ENCODE data around the gene KLHDC4. TPM values are rescaled to one million over a fixed set of nuclear protein-coding genes. Genes with fewer than 3 reads are reported as not detected.
A peak's percentile ranks its signal among the peaks of the same experiment; 100 is the strongest.

KLHDC4 gene
- polyA plus RNA-seq, 3 donors from 2014 or later = 52.0 to 70.0 (median 61.0) TPM

GRCh38 chr16:87667946-87668345 lies 97.8 kb downstream of the KLHDC4 start:
- Mint-ChIP-seq H3K4me1 (no peaks in the 10 kb centered on the region), H3K9me3 (no peaks in the 10 kb centered on the region), H3K27ac (no peak overlapping the region), H3K36me3 (no peaks in the 10 kb centered on the region), H3K27me3 (ENCODE audit: low read depth in 3 of 3) (peaks cover 0 to 7% (median 7%) of the 10 kb centered on the region in 3 donors), H3K4me3 (no peak overlapping the region)
- DNase-seq = no peak

- H3K4me1 Mint-ChIP-seq = no peaks in the 10 kb centered on the region
- no peak overlapping the region for H3K27ac Mint-ChIP-seq
- no peak overlapping the region for H3K4me3 Mint-ChIP-seq
- no peaks in the 10 kb centered on the region for H3K36me3 Mint-ChIP-seq
- DNase-seq = no peak
- no peaks in the 10 kb centered on the region for H3K9me3 Mint-ChIP-seq
- peaks cover 0 to 8% (median 7%) of the 10 kb centered on the region in 3 donors for H3K27me3 Mint-ChIP-seq (ENCODE audit: low read depth in 3 of 3)
These were observed 98.3 kb downstream of the KLHDC4 start for GRCh38 chr16:87667443-87667842.

- H3K36me3 Mint-ChIP-seq = no peaks in the 10 kb centered on the region
- H3K27ac Mint-ChIP-seq = no peak overlapping the region
- no peaks in the 10 kb centered on the region for H3K9me3 Mint-ChIP-seq
- H3K27me3 Mint-ChIP-seq (ENCODE audit: low read depth in 3 of 3) = peaks cover 0 to 8% (median 7%) of the 10 kb centered on the region in 3 donors
- H3K4me1 Mint-ChIP-seq = no peaks in the 10 kb centered on the region
- no peak overlapping the region for H3K4me3 Mint-ChIP-seq
- DNase-seq = no peak
These were observed 98.9 kb downstream of the KLHDC4 start for GRCh38 chr16:87666919-87667318.

- DNase-seq = no peak
- no peak overlapping the region for H3K4me3 Mint-ChIP-seq
- no peaks in the 10 kb centered on the region for H3K4me1 Mint-ChIP-seq
- no peaks in the 10 kb centered on the region for H3K36me3 Mint-ChIP-seq
- peaks cover 2 to 12% (median 6%) of the 10 kb centered on the region in 3 donors for H3K27me3 Mint-ChIP-seq (ENCODE audit: low read depth in 3 of 3)
- H3K9me3 Mint-ChIP-seq = peaks cover 0 to 2% (median 0%) of the 10 kb centered on the region in 6 donors
- H3K27ac Mint-ChIP-seq = no peak overlapping the region
These were observed 100.6 kb downstream of the KLHDC4 start for GRCh38 chr16:87665193-87665592.

- Mint-ChIP-seq H3K4me1 (no peaks in the 10 kb centered on the region), H3K4me3 (no peak overlapping the region), H3K27ac (no peak overlapping the region), H3K36me3 (no peaks in the 10 kb centered on the region), H3K27me3 (ENCODE audit: low read depth in 3 of 3) (peaks cover 2 to 12% (median 6%) of the 10 kb centered on the region in 3 donors), H3K9me3 (peaks cover 0 to 2% (median 0%) of the 10 kb centered on the region in 6 donors)
- DNase-seq = no peak
These were observed 101.0 kb downstream of the KLHDC4 start for GRCh38 chr16:87664792-87665191.

- Mint-ChIP-seq H3K36me3 (no peaks in the 10 kb centered on the region), H3K4me1 (no peaks in the 10 kb centered on the region), H3K27ac (no peak overlapping the region), H3K4me3 (no peak overlapping the region), H3K27me3 (ENCODE audit: low read depth in 3 of 3) (peaks cover 2 to 14% (median 3%) of the 10 kb centered on the region in 3 donors), H3K9me3 (peaks cover 0 to 2% (median 0%) of the 10 kb centered on the region in 6 donors)
- DNase-seq = no peak
These were observed 103.3 kb downstream of the KLHDC4 start for GRCh38 chr16:87662254-87663204.

GRCh38 chr16:87661561-87661960 lies 104.2 kb downstream of the KLHDC4 start:
- no peak overlapping the region for H3K27ac Mint-ChIP-seq
- H3K9me3 Mint-ChIP-seq = peaks cover 0 to 2% (median 0%) of the 10 kb centered on the region in 6 donors
- H3K4me3 Mint-ChIP-seq = no peak overlapping the region
- H3K36me3 Mint-ChIP-seq = no peaks in the 10 kb centered on the region
- H3K27me3 Mint-ChIP-seq (ENCODE audit: low read depth in 3 of 3) = peaks cover 2 to 14% (median 3%) of the 10 kb centered on the region in 3 donors
- H3K4me1 Mint-ChIP-seq = no peaks in the 10 kb centered on the region
- peak; percentile 42 to 50 (median 44) for DNase-seq

- H3K9me3 Mint-ChIP-seq = peaks cover 0 to 2% (median 0%) of the 10 kb centered on the region in 6 donors
- H3K27ac Mint-ChIP-seq = no peak overlapping the region
- no peak overlapping the region for H3K4me3 Mint-ChIP-seq
- no peak for DNase-seq
- H3K36me3 Mint-ChIP-seq = no peaks in the 10 kb centered on the region
- H3K4me1 Mint-ChIP-seq = no peaks in the 10 kb centered on the region
- H3K27me3 Mint-ChIP-seq (ENCODE audit: low read depth in 3 of 3) = peaks cover 3 to 10% (median 6%) of the 10 kb centered on the region in 3 donors
These were observed 107.1 kb downstream of the KLHDC4 start for GRCh38 chr16:87658564-87659225.

Other genes starting within 250 kb of the KLHDC4 start
- not detected for gene JPH3, start 163.5 kb downstream of the KLHDC4 start, polyA plus RNA-seq
- 1 to 10 TPM; 2.6 to 7.3 (median 4.2) TPM for gene SLC7A5, start 103.5 kb upstream of the KLHDC4 start, polyA plus RNA-seq
- not detected for gene CA5A, start 170.5 kb upstream of the KLHDC4 start, polyA plus RNA-seq
- 10 to 100 TPM in 2 of 3 donors, 1 to 10 TPM in 1; 6.3 to 19.4 (median 10.2) TPM for gene BANP, start 185.4 kb upstream of the KLHDC4 start, polyA plus RNA-seq